Gastrocnemius medialis (tissue), 4 donors: Measurements from ENCODE around the gene GATAD1. TPM values are rescaled to one million over a fixed set of nuclear protein-coding genes. Genes with fewer than 3 reads are reported as not detected.

Source experiments
- ATAC-seq, 2 donors: fragments of 150-250 bp; one replicate each; pipeline ENCODE4 v1.9.1; 2016
- DNase-seq, 2 donors: peaks; one replicate each; pipeline ENCODE4 v3.0.0-alpha.2; 2019
- H3K27ac ChIP-seq, 4 donors: fragments of 200-600 bp; sonication (generic); 1 replicate in 1 of 4; 2 replicates in 3 of 4; pipeline ENCODE4 v1.5.1; 2016 to 2018; ENCODE audit warnings: mild to moderate bottlenecking in 2 of 4, moderate library complexity in 1 of 4
- H3K27me3 ChIP-seq, 3 donors: fragments of 200-600 bp; sonication (generic) in 2 of 3; 1 replicate in 1 of 3; 2 replicates in 2 of 3; pipeline versions ENCODE4 v1.5.1 to v1.6.0; 2016 to 2019; ENCODE audit warnings: mild to moderate bottlenecking in 1 of 3, moderate library complexity in 1 of 3
- H3K36me3 ChIP-seq, 2 donors: fragments of 200-600 bp; sonication (generic) in 1 of 2; one replicate each; pipeline ENCODE4 v1.5.1; 2017 to 2018
- H3K4me1 ChIP-seq, 2 donors: fragments of 200-600 bp; sonication (generic) in 1 of 2; one replicate each; pipeline ENCODE4 v1.5.1; 2016 to 2017; ENCODE audit warnings: mild to moderate bottlenecking in 2 of 2
- H3K4me3 ChIP-seq, 4 donors: fragments of 200-600 bp; sonication (generic) in 3 of 4; 1 replicate in 1 of 4; 2 replicates in 3 of 4; pipeline ENCODE4 v1.5.1; 2016 to 2019; ENCODE audit warnings: mild to moderate bottlenecking in 2 of 4
- H3K9me3 ChIP-seq, 3 donors: fragments of 200-600 bp; sonication (generic) in 2 of 3; 1 replicate in 1 of 3; 2 replicates in 2 of 3; pipeline ENCODE4 v1.5.1; 2016 to 2019
- CTCF ChIP-seq, 5 experiments: fragments of 450-650 bp in 3 of 5; fragments of 200-600 bp in 2 of 5; sonication (generic) in 2 of 5; IDR thresholded peaks in 4 of 5; conservative IDR thresholded peaks in 1 of 5; 1 replicate in 4 of 5; 2 replicates in 1 of 5; pipeline ENCODE4 v1.5.1; 2016 to 2019; ENCODE audit warnings: antibody characterized with exemption in 5 of 5, mild to moderate bottlenecking in 3 of 5, moderate library complexity in 3 of 5
- POLR2A ChIP-seq, 2 donors: fragments of 450-650 bp; IDR thresholded peaks; one replicate each; pipeline ENCODE4 v1.6.1; 2017; ENCODE audit warnings: antibody characterized with exemption in 2 of 2, mild to moderate bottlenecking in 2 of 2, moderate library complexity in 2 of 2
- in situ Hi-C, 4 donors: fragments of 200-750 bp; cut with MboI; loops; one replicate each; pipeline versions ENCODE4 v1.15.0 to v1.8.0; 2017; ENCODE audit warnings: low sequenced_read_pairs in 4 of 4
- intact Hi-C: fragments of 100-400 bp; cut with DNase I; formaldehyde crosslinking; loops from one replicate; pipeline ENCODE4 v1.15.1; 2023; ENCODE audit warnings: low total_unique reads
- total RNA-seq, 4 donors: library from RNA; depleted of rRNA; stranded (reverse); fragments of >200 nt; gene quantifications; one replicate each; pipeline versions ENCODE4 v1.1.0 to v1.2.3, GENCODE V29; 2016

The GATAD1 gene
- total RNA-seq, 4 donors from 2014 or later: 7.3 to 29.8 (median 8.3) TPM

DNA sequence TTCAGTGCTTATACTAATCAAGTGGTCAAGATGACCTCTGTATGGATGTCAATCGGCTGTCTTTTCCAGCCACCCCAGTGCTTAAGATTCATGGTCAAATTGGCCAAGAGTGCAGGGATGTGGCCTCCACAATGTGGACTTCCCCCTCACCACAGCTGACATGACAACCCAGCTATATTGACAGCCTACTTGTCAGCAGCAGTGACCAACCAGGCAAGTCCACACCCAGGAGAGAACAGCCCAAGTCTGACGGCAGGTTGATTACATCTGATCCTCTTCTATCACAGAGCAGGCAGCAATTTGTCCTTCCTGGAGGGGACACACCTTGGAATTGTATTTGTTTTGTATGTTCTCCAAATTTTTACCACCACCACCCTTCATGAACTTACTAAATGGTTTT is 38.7 kb downstream of the GATAD1 start:
- DNase-seq (no peak), ATAC-seq (no peak)
- TF ChIP-seq POLR2A (IDR thresholded peaks at IDR 0.05) (no peak), CTCF (IDR thresholded peaks at IDR 0.05 in 4 of 5, conservative IDR thresholded peaks at IDR 0.05 in 1 of 5) (no peak)
- Histone ChIP-seq H3K36me3 (peaks cover 5 to 45% of the 10 kb centered on the region in 2 donors), H3K4me1 (peaks cover 0 to 8% of the 10 kb centered on the region in 2 donors), H3K27ac (no peak overlapping the region), H3K27me3 (no peaks in the 10 kb centered on the region), H3K4me3 (no peak overlapping the region), H3K9me3 (no peaks in the 10 kb centered on the region)
- intact Hi-C loops (loop anchor here (5.0 kb wide), 1 partner anchor 39 kb away; the partner anchor contains the start of gene GATAD1), in situ Hi-C loops (no loop called here)

GRCh38 chr7:92487804-92488203 is 40.5 kb downstream of the GATAD1 start:
- intact Hi-C loops (loop anchor here (5.0 kb wide), 1 partner anchor 41 kb away; the partner anchor contains the start of gene GATAD1), in situ Hi-C loops (no loop called here)
- Histone ChIP-seq H3K9me3 (no peaks in the 10 kb centered on the region), H3K4me1 (peaks cover 0 to 8% of the 10 kb centered on the region in 2 donors), H3K36me3 (peaks cover 10 to 63% of the 10 kb centered on the region in 2 donors), H3K27me3 (no peaks in the 10 kb centered on the region), H3K27ac (no peak overlapping the region), H3K4me3 (no peak overlapping the region)
- ATAC-seq (no peak), DNase-seq (no peak)
- TF ChIP-seq POLR2A (IDR thresholded peaks at IDR 0.05): no peak
- TF ChIP-seq CTCF (IDR thresholded peaks at IDR 0.05 in 4 of 5, conservative IDR thresholded peaks at IDR 0.05 in 1 of 5): no peak

DNA sequence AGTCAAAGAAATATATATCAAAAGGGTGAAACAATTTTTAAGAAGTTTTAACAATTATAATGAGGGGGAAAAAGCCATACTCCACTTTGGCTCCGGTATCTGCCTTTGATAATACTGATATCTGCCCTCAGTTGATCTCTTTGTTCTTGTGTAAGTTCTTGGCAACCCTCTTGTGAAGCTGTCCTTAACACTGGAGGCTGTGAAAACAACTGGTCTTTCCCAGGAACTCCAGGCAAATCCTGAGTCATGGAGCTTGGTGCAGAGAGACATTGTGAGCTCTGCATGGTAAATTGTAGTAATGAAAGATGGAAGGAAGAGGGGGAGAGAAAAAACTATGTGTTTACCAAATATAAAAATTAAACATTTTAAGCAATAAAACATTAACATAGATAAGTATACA is 42.4 kb downstream of the GATAD1 start:
- Histone ChIP-seq H3K27ac (peak overlapping the region in 3 of 4 donors; percentile 20 to 70 (median 37)), H3K9me3 (no peaks in the 10 kb centered on the region), H3K4me3 (no peak overlapping the region), H3K27me3 (no peaks in the 10 kb centered on the region), H3K4me1 (peaks cover 0 to 8% of the 10 kb centered on the region in 2 donors), H3K36me3 (peaks cover 12 to 82% of the 10 kb centered on the region in 2 donors)
- in situ Hi-C loops: no loop called here
- intact Hi-C loops: loop anchor here (5.0 kb wide), 1 partner anchor 42 kb away; the partner anchor contains the start of gene GATAD1
- peak; percentile 91 to 99 for ATAC-seq
- no peak for TF ChIP-seq POLR2A (IDR thresholded peaks at IDR 0.05)
- TF ChIP-seq CTCF (IDR thresholded peaks at IDR 0.05 in 4 of 5, conservative IDR thresholded peaks at IDR 0.05 in 1 of 5): no peak
- peak; percentile 6 to 46 for DNase-seq

- in situ Hi-C loops: no loop called here
- H3K27me3 ChIP-seq: no peaks in the 10 kb centered on the region
- no peaks in the 10 kb centered on the region for H3K9me3 ChIP-seq
- TF ChIP-seq POLR2A (IDR thresholded peaks at IDR 0.05) (no peak), CTCF (IDR thresholded peaks at IDR 0.05 in 4 of 5, conservative IDR thresholded peaks at IDR 0.05 in 1 of 5) (no peak)
- no peak overlapping the region for H3K27ac ChIP-seq
- ATAC-seq: no peak
- DNase-seq: no peak
- H3K4me1 ChIP-seq: no peaks in the 10 kb centered on the region
- no peak overlapping the region for H3K4me3 ChIP-seq
- peaks cover 6 to 80% of the 10 kb centered on the region in 2 donors for H3K36me3 ChIP-seq
- intact Hi-C loops: no loop called here
Observed at GRCh38 chr7:92496876-92497275, 49.6 kb downstream of the GATAD1 start.

DNA sequence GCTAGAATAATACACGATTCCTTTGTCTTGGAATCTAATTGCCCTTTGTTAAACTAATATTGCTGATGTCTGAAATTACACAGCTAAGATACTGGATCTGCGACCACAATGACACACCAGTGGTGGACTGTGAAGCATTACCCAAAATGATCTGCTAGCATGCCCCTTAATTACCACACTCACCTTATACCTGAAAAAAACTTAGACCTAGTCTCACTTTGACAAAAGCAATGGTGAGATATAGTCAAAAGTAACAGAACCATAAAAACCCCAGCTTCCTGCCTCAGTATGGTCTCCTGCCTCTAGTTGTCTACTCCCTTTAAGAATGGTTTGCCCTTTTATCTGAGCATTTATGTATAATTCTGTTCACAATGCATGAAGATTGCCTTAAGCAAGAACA is 51.3 kb downstream of the GATAD1 start:
- ATAC-seq: no peak
- H3K4me3 ChIP-seq: no peak overlapping the region
- TF ChIP-seq POLR2A (IDR thresholded peaks at IDR 0.05) (no peak), CTCF (IDR thresholded peaks at IDR 0.05 in 4 of 5, conservative IDR thresholded peaks at IDR 0.05 in 1 of 5) (no peak)

More for the DNA sequence above, 51.3 kb downstream of the GATAD1 start:
- Histone ChIP-seq H3K27me3 (no peaks in the 10 kb centered on the region), H3K36me3 (peaks cover 2 to 77% of the 10 kb centered on the region in 2 donors), H3K27ac (no peak overlapping the region), H3K9me3 (no peaks in the 10 kb centered on the region), H3K4me1 (no peaks in the 10 kb centered on the region)
- in situ Hi-C loops: no loop called here
- intact Hi-C loops: no loop called here
- DNase-seq: no peak
